ENCODE results near the gene HSPA12B. TPM values are rescaled to one million over a fixed set of nuclear protein-coding genes. Genes with fewer than 3 reads are reported as not detected.

Gene HSPA12B
- total RNA-seq, 3 donors from 2014 or later: 0.08 TPM; not detected in 2

- Mint-ChIP-seq H3K36me3 (ENCODE audit: insufficient read depth) (no peaks in the 10 kb centered on the region), H3K9me3 (no peaks in the 10 kb centered on the region), H3K27me3 (ENCODE audit: low read depth) (no peaks in the 10 kb centered on the region), H3K4me3 (no peak overlapping the region), H3K4me1 (ENCODE audit: low read depth) (no peaks in the 10 kb centered on the region)
- DNase-seq (no peak), ATAC-seq (peak in 1 of 2 donors; percentile 21)
Observed at GRCh38 chr20:3696745-3697587, 35.5 kb upstream of the HSPA12B start.

GRCh38 chr20:3697588-3698305 lies 34.7 kb upstream of the HSPA12B start:
- Mint-ChIP-seq H3K4me1 (ENCODE audit: low read depth) (no peaks in the 10 kb centered on the region), H3K9me3 (no peaks in the 10 kb centered on the region), H3K36me3 (ENCODE audit: insufficient read depth) (no peaks in the 10 kb centered on the region), H3K27me3 (ENCODE audit: low read depth) (no peaks in the 10 kb centered on the region), H3K4me3 (no peak overlapping the region)
- ATAC-seq (no peak), DNase-seq (no peak)

- Mint-ChIP-seq H3K9me3 (no peaks in the 10 kb centered on the region), H3K36me3 (ENCODE audit: insufficient read depth) (no peaks in the 10 kb centered on the region), H3K4me3 (no peak overlapping the region), H3K4me1 (ENCODE audit: low read depth) (no peaks in the 10 kb centered on the region), H3K27me3 (ENCODE audit: low read depth) (peaks cover 4% of the 10 kb centered on the region)
- no peak for DNase-seq
- ATAC-seq: no peak
Observed at GRCh38 chr20:3698591-3699001, 33.9 kb upstream of the HSPA12B start.

- Mint-ChIP-seq H3K36me3 (ENCODE audit: insufficient read depth) (no peaks in the 10 kb centered on the region), H3K4me1 (ENCODE audit: low read depth) (no peaks in the 10 kb centered on the region), H3K27me3 (ENCODE audit: low read depth) (peaks cover 4% of the 10 kb centered on the region), H3K4me3 (no peak overlapping the region), H3K9me3 (no peaks in the 10 kb centered on the region)
- DNase-seq (no peak), ATAC-seq (no peak)
Observed at GRCh38 chr20:3699037-3699436, 33.4 kb upstream of the HSPA12B start.

- H3K36me3 Mint-ChIP-seq (ENCODE audit: insufficient read depth): no peaks in the 10 kb centered on the region
- DNase-seq (no peak), ATAC-seq (no peak)
- H3K4me1 Mint-ChIP-seq (ENCODE audit: low read depth): no peaks in the 10 kb centered on the region
- no peaks in the 10 kb centered on the region for H3K9me3 Mint-ChIP-seq
- H3K27me3 Mint-ChIP-seq (ENCODE audit: low read depth): peaks cover 4% of the 10 kb centered on the region
- no peak overlapping the region for H3K4me3 Mint-ChIP-seq
Observed at GRCh38 chr20:3701061-3701998, 31.2 kb upstream of the HSPA12B start.

GRCh38 chr20:3702611-3703391 lies 29.7 kb upstream of the HSPA12B start:
- H3K36me3 Mint-ChIP-seq (ENCODE audit: insufficient read depth): no peaks in the 10 kb centered on the region
- H3K9me3 Mint-ChIP-seq: no peaks in the 10 kb centered on the region
- ATAC-seq (no peak), DNase-seq (no peak)
- H3K4me1 Mint-ChIP-seq (ENCODE audit: low read depth): no peaks in the 10 kb centered on the region
- H3K27me3 Mint-ChIP-seq (ENCODE audit: low read depth): peaks cover 4% of the 10 kb centered on the region
- no peak overlapping the region for H3K4me3 Mint-ChIP-seq

GRCh38 chr20:3704087-3704486 lies 28.4 kb upstream of the HSPA12B start:
- Mint-ChIP-seq H3K9me3 (no peaks in the 10 kb centered on the region), H3K36me3 (ENCODE audit: insufficient read depth) (no peaks in the 10 kb centered on the region), H3K27me3 (ENCODE audit: low read depth) (peaks cover 7% of the 10 kb centered on the region), H3K4me1 (ENCODE audit: low read depth) (no peaks in the 10 kb centered on the region), H3K4me3 (no peak overlapping the region)
- DNase-seq (no peak), ATAC-seq (no peak)

GRCh38 chr20:3705491-3705969 lies 27.0 kb upstream of the HSPA12B start:
- Mint-ChIP-seq H3K9me3 (no peaks in the 10 kb centered on the region), H3K27me3 (ENCODE audit: low read depth) (peaks cover 7% of the 10 kb centered on the region), H3K4me3 (no peak overlapping the region), H3K4me1 (ENCODE audit: low read depth) (no peaks in the 10 kb centered on the region), H3K36me3 (ENCODE audit: insufficient read depth) (no peaks in the 10 kb centered on the region)
- DNase-seq (no peak), ATAC-seq (no peak)

GRCh38 chr20:3705970-3706739 lies 26.3 kb upstream of the HSPA12B start:
- H3K36me3 Mint-ChIP-seq (ENCODE audit: insufficient read depth): no peaks in the 10 kb centered on the region
- DNase-seq (no peak), ATAC-seq (no peak)
- H3K27me3 Mint-ChIP-seq (ENCODE audit: low read depth): peaks cover 7% of the 10 kb centered on the region
- no peak overlapping the region for H3K4me3 Mint-ChIP-seq
- no peaks in the 10 kb centered on the region for H3K9me3 Mint-ChIP-seq
- H3K4me1 Mint-ChIP-seq (ENCODE audit: low read depth): no peaks in the 10 kb centered on the region

- ATAC-seq (no peak), DNase-seq (no peak)
- Mint-ChIP-seq H3K27me3 (ENCODE audit: low read depth) (peaks cover 13% of the 10 kb centered on the region), H3K36me3 (ENCODE audit: insufficient read depth) (no peaks in the 10 kb centered on the region), H3K4me3 (no peak overlapping the region), H3K9me3 (no peaks in the 10 kb centered on the region), H3K4me1 (ENCODE audit: low read depth) (no peaks in the 10 kb centered on the region)
Observed at GRCh38 chr20:3706774-3707507, 25.5 kb upstream of the HSPA12B start.

- H3K4me1 Mint-ChIP-seq (ENCODE audit: low read depth): no peaks in the 10 kb centered on the region
- H3K27me3 Mint-ChIP-seq (ENCODE audit: low read depth): peaks cover 13% of the 10 kb centered on the region
- ATAC-seq (no peak), DNase-seq (no peak)
- H3K36me3 Mint-ChIP-seq (ENCODE audit: insufficient read depth): no peaks in the 10 kb centered on the region
- no peaks in the 10 kb centered on the region for H3K9me3 Mint-ChIP-seq
- no peak overlapping the region for H3K4me3 Mint-ChIP-seq
Observed at GRCh38 chr20:3707508-3707899, 25.0 kb upstream of the HSPA12B start.

- ATAC-seq (no peak), DNase-seq (no peak)
- Mint-ChIP-seq H3K36me3 (ENCODE audit: insufficient read depth) (no peaks in the 10 kb centered on the region), H3K4me1 (ENCODE audit: low read depth) (no peaks in the 10 kb centered on the region), H3K27me3 (ENCODE audit: low read depth) (peaks cover 9% of the 10 kb centered on the region), H3K9me3 (no peaks in the 10 kb centered on the region), H3K4me3 (no peak overlapping the region)
Observed at GRCh38 chr20:3710011-3710466, 22.4 kb upstream of the HSPA12B start.

Measured in activated T-cell treated with anti-CD3 and anti-CD28 coated beads, Interleukin-2, amount 50 U/mL, for 4 hours (primary cell).